Activated CD8-positive, alpha-beta memory T cell treated with anti-CD3 and anti-CD28 coated beads for 36 hours (primary cell): ENCODE data around the gene TNNT2. TPM values are rescaled to one million over a fixed set of nuclear protein-coding genes. Genes with fewer than 3 reads are reported as not detected.

ENCODE experiments used
- CTCF ChIA-PET: fragments of 350-600 bp; sonication (Branson Sonifier 250); formaldehyde crosslinking; loops from one replicate; lab custom pipeline; 2021; ENCODE audit warnings: antibody characterized with exemption; lab: Charles Lee
- POLR2A ChIA-PET: fragments of 350-600 bp; sonication (Branson Sonifier 250); formaldehyde crosslinking; loops from one replicate; lab custom pipeline; 2021; ENCODE audit warnings: antibody characterized with exemption; lab: Charles Lee
- total RNA-seq, 2 experiments: library from RNA; stranded (reverse); gene quantifications; one replicate each; pipeline ENCODE4 v1.2.3, GENCODE V29; 2021

TNNT2 gene
- total RNA-seq: not detected

- CTCF ChIA-PET: no interaction called here
- POLR2A ChIA-PET: no interaction called here
Observed at GRCh38 chr1:201377611-201378092, at the start of gene TNNT2. Gene TNNT2, minus strand, starts transcription at chr1:201377680. Its CDS starts 4,426 bp downstream, at chr1:201373254.

- CTCF ChIA-PET: interaction anchor here (0.7 kb wide), 1 partner anchor 9 kb away, joined by 3 read pairs; no protein-coding TSS in a partner anchor
- POLR2A ChIA-PET: no interaction called here
Observed at GRCh38 chr1:201426479-201427310, 49.2 kb upstream of the TNNT2 start.

- ChIA-PET POLR2A (no interaction called here), CTCF (no interaction called here)
Observed at GRCh38 chr1:201424146-201424545, 46.7 kb upstream of the TNNT2 start.

- ChIA-PET CTCF (no interaction called here), POLR2A (no interaction called here)
Observed at GRCh38 chr1:201423655-201424054, 46.2 kb upstream of the TNNT2 start.

- CTCF ChIA-PET: no interaction called here
- POLR2A ChIA-PET: no interaction called here
Observed at GRCh38 chr1:201422436-201423030, 45.1 kb upstream of the TNNT2 start.

GRCh38 chr1:201422026-201422425 is 44.5 kb upstream of the TNNT2 start:
- POLR2A ChIA-PET: no interaction called here
- CTCF ChIA-PET: no interaction called here

GRCh38 chr1:201421041-201421440 is 43.6 kb upstream of the TNNT2 start:
- ChIA-PET CTCF (no interaction called here), POLR2A (no interaction called here)

- POLR2A ChIA-PET: no interaction called here
- CTCF ChIA-PET: interaction anchor here (1.5 kb wide), 1 partner anchor 283 kb away, joined by 3 read pairs; no protein-coding TSS in a partner anchor
Observed at GRCh38 chr1:201420608-201421002, 43.1 kb upstream of the TNNT2 start.

- ChIA-PET CTCF (interaction anchor here (1.5 kb wide), 1 partner anchor 283 kb away, joined by 3 read pairs; no protein-coding TSS in a partner anchor), POLR2A (no interaction called here)
Observed at GRCh38 chr1:201419746-201420607, 42.5 kb upstream of the TNNT2 start.

GRCh38 chr1:201419256-201419655 is 41.8 kb upstream of the TNNT2 start:
- CTCF ChIA-PET: interaction anchor here (1.5 kb wide), 1 partner anchor 284 kb away, joined by 3 read pairs; no protein-coding TSS in a partner anchor
- POLR2A ChIA-PET: no interaction called here

GRCh38 chr1:201418461-201418860 is 41.0 kb upstream of the TNNT2 start:
- CTCF ChIA-PET: interaction anchor here (0.6 kb wide), 2 partner anchors 184 to 234 kb away, joined by 3 to 4 read pairs; no protein-coding TSS in a partner anchor
- POLR2A ChIA-PET: interaction anchor here (0.6 kb wide), 1 partner anchor 10 kb away, joined by 5 read pairs; no protein-coding TSS in a partner anchor

GRCh38 chr1:201414051-201414738 is 36.7 kb upstream of the TNNT2 start:
- ChIA-PET CTCF (no interaction called here), POLR2A (no interaction called here)

- ChIA-PET POLR2A (no interaction called here), CTCF (interaction anchor here (1.4 kb wide), 1 partner anchor 157 kb away, joined by 6 read pairs; no protein-coding TSS in a partner anchor)
Observed at GRCh38 chr1:201411292-201411691, 33.8 kb upstream of the TNNT2 start.

GRCh38 chr1:201409440-201409839 is 32.0 kb upstream of the TNNT2 start:
- ChIA-PET POLR2A (no interaction called here), CTCF (interaction anchor here (1.0 to 1.1 kb wide), 2 partner anchors 15 to 27 kb away, joined by 3 to 7 read pairs; no protein-coding TSS in a partner anchor)

GRCh38 chr1:201408834-201409200 is 31.3 kb upstream of the TNNT2 start:
- CTCF ChIA-PET: interaction anchor here (1.0 to 1.1 kb wide), 2 partner anchors 14 to 27 kb away, joined by 3 to 7 read pairs; no protein-coding TSS in a partner anchor
- POLR2A ChIA-PET: no interaction called here

GRCh38 chr1:201408176-201408833 is 30.8 kb upstream of the TNNT2 start:
- ChIA-PET POLR2A (no interaction called here), CTCF (interaction anchor here (1.0 to 1.1 kb wide), 2 partner anchors 14 to 28 kb away, joined by 3 to 7 read pairs; no protein-coding TSS in a partner anchor)

GRCh38 chr1:201406831-201407406 is 29.4 kb upstream of the TNNT2 start:
- ChIA-PET CTCF (interaction anchor here (1.1 kb wide), 1 partner anchor 18 kb away, joined by 3 read pairs; no protein-coding TSS in a partner anchor), POLR2A (no interaction called here)

- ChIA-PET POLR2A (no interaction called here), CTCF (interaction anchor here (0.9 kb wide), 1 partner anchor 30 kb away, joined by 3 read pairs; no protein-coding TSS in a partner anchor)
Observed at GRCh38 chr1:201405484-201405831, 28.0 kb upstream of the TNNT2 start.
